Right lobe of liver (tissue), 4 donors: ENCODE results near the gene S100A12.

Experiments
- CTCF ChIP-seq, 4 donors: fragments of 200-600 bp in 3 of 4; fragments of 450-650 bp in 1 of 4; IDR thresholded peaks; one replicate each; pipeline versions ENCODE4 v1.5.1 to v1.8.0; 2016 to 2022; ENCODE audit warnings: antibody characterized with exemption in 4 of 4, mild to moderate bottlenecking in 2 of 4
- POLR2A ChIP-seq: fragments of 450-650 bp; IDR thresholded peaks from one replicate; pipeline ENCODE4 v1.6.1; 2017; ENCODE audit warnings: antibody characterized with exemption, mild to moderate bottlenecking
- donor health status: DM: no; HTN: no; CAD: no.
- donor health status: DM: no; HTN: no; CAD: no.
- donor health status: DM: no; HTN: yes; CAD: no.

DNA sequence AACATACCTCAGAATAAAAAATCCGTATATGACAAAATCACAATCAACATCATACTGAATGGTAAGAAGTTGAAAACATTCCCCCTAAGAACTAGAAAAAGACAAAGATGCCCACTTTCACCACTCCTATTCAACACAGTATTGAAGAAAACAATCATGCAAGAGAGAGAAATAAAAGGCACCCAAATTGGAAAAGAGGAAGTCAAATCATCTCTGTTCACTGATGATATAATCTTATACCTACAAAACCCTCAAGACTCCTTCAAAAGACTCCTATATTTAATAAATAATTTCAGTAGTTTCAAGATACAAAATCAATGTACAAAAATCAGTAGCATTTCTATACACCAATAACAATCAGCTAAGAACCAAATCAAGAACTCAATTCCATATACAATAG is 41.5 kb downstream of the S100A12 start:
- TF ChIP-seq POLR2A (no peak), CTCF (IDR thresholded peaks at IDR 0.05) (no peak)
